GM10847 (cell line): ENCODE results near the gene NR2F6.

Experiments
- POLR2A ChIP-seq: IDR thresholded peaks from 2 replicates; pipeline ENCODE4 v1.6.1; 2011; ENCODE audit not compliant: insufficient read length; ENCODE audit errors: extremely low read depth

The NR2F6 gene

DNA sequence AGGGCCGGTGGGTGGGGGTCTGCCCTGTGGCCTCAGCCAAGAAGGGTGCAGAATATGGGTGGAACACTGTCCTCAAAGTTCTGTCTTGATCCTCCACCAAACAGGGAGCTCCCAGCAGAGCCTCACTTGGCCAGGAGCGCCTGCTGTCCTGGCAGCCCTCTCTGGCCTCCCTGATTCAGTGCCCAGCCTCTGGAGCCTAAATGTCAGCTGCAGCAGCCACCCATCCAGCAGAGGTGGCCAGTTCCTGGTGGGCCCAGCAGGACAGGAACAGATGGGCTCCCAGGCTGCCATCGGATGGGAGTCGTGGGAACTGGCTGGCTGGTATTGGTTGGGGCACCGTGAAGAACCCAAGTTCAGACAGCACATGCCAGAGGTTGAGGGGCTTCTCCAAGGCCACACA, 32.4 kb downstream of the NR2F6 start:
- TF ChIP-seq POLR2A, result no peak

DNA sequence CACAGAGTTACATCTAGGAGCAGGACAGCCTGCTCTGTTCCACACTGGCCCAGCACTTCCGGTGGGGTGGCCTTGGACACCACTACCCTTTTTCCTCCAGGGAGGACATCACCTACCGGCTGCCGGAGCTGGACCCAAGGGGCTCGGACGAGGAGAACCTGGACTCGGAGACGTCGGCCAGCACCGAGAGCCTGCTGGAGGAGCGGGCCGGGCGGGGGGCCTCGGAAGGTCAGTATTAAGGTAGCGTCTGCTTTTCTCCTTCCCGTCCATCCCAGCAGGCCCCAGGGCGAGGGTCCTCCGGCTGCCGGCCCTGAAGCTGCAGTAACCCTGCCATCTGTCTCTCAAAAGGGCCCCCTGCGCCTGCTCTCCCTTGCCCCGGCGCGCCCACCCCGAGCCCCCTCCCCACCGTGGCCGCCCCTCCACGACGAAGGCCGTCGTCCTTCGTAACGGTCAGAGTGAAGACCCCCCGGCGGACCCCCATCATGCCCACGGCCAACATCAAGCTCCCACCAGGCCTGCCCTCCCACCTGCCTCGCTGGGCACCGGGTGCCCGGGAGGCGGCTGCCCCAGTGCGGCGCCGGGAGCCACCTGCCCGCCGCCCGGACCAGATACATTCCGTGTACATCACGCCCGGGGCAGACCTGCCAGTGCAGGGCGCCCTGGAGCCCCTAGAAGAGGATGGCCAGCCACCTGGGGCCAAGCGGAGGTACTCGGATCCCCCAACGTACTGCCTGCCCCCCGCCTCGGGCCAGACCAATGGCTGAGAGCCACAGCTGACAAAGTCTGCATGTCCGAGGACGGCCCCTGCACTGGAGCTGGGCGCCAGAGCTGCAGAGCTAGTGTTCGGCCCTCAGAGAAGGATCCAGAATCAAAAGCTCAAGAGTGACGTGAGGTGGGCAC, 33.9 kb downstream of the NR2F6 start:
- TF ChIP-seq POLR2A, result no peak

DNA sequence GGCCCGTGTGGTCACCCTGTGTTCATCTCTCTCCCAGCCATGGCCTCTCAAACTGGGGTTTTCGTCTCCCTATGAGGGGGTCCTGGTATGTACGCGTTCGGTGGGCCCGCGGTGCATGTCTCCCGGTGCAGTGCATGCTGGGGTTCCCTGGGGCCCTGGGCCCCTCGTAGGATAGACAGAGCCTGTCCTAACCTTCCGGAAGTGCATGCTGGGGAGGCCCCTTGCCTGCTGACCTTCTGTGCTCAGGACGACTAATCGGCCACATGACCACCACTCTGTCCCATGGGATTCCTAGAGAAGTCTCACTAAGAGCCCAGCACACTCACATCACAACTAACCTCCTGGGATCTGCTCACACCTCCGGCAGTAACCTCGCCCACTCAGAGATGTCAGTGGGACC, 35.4 kb downstream of the NR2F6 start:
- no peak for TF ChIP-seq POLR2A

DNA sequence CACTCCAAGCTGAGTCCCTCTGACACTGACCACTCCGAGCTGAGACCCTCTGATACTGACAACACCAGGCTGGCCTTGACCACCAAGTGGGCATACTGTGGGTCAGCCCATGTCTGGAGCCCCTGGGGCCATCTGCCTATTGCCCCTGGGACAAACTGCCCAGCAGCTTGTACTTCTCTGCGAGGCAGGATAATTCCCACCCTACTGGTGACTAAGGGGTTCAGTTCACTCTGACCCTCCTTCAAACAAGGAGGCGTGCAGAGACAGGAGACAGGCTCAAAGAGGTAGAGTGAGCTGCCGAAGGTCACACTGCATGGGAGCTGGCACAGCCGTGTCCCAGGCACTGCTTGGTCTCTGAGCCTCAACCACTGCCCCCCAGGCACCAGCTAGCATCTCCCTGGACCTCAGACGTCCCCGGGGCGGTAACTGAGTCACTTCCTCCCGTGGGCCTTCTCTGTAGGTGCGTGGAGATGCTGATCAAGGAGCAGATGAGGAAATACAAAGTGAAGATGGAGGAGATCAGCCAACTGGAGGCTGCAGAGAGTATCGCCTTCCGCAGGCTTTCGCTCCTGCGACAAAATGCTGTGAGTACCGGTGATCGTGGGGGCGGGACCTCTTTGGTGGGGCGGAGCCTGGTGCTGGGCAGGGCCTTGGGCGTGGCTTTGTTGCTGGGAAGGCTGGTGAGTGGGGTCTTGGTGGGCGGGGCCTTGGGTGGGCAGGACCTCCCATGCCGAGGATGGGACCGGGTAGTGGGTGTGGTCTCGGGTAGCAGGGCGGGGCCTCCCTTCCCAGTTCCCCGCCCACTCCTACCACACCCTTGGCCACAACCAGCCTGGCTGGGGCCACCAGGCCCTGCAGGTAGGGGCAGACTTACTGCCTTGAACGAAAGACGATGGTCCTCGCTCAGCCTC, 36.3 kb downstream of the NR2F6 start:
- no peak for TF ChIP-seq POLR2A

DNA sequence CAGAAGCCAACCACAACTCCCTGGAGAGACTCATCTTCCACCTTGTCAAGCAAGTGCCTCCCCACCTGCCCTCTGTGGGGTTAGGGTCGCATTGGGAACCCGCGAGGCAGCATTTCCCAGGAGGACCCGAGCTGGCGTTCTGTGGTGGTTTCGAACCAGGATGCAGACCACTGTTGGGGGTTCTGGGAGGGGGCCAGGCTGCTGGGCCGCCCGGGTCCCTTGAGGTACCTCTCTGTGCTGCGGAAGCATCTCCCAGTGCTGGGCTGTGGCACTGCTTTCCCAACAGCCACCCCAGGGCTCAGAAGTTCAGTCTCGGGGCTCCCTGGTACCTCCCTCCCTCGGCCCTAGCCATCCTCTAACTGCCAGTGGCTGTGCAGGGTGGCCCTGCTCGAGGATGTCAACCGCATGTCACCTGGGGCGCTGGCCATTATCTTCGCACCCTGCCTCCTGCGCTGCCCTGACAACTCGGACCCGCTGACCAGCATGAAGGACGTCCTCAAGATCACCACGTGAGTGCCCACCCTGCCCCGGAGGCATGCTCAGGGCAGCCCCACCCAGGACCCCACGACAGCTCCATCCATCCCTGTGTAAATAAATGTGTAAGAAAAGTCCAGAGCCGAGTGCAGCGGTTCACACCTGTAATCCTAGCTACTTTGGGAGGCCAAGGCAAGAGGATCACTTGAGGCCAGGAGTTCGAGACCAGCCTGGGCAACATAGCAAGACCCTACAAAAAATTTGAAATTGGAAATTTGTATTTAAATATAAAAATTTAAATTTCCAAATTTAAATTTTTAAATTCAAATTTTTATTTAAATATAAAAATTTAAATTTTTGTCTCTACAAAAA, 38.8 kb downstream of the NR2F6 start:
- no peak for TF ChIP-seq POLR2A

DNA sequence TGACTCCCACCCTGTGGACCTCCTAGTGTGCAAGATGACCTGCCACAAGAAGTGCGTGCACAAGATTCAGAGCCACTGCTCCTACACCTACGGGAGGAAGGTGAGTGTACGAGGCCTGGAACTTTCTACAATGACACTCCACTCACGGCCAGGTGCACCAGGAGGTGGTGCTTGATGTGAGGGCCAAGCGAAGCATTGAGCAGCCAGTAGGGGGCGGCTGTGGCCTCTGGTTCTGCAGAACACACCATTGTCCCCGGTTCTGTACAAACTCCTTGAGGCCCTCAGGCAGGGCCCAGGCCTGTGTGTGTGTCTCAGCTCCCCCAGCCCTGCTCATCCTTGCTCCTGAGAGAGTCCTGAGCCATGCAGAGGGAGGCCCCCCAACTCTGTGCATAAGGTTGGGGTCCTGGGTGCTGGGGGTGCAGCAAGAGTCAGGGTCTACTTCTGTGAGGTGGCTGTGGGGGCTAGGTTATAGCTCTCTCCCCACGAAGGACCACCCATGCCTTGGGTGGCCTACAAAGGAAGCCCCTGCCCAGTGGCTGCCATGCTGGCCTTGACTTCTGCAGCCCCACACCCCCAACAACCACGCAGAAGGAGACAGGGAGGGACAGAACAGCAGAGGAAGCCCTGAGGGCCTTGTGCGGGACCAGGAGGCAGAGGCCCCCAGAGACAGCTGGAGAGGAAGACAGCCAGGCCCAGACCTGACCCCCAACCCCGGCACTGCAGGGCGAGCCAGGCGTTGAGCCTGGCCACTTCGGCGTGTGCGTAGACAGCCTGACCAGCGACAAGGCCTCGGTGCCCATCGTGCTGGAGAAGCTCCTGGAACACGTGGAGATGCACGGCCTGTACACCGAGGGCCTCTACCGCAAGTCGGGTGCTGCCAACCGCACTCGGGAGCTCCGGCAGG, 40.2 kb downstream of the NR2F6 start:
- no peak for TF ChIP-seq POLR2A

DNA sequence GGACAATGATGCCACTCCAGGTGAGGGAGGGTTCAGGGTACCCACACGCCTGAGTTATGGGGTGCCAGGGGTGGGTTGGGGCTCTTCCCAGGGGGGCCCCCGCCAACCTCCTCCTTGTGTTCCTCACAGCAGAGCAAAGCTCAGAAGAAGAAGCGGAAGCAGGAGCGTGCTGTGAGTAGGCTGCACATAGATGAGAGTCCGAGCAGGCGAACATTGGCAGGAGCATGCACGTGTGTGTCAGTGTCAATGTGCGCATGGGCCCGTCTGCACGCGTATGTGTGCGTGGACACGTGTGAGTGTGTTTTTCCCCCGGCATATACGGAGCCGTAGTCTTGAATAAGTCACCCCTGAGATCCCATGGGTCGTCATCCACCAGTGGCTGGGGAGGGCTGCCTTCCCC, 43.0 kb downstream of the NR2F6 start:
- no peak for TF ChIP-seq POLR2A

DNA sequence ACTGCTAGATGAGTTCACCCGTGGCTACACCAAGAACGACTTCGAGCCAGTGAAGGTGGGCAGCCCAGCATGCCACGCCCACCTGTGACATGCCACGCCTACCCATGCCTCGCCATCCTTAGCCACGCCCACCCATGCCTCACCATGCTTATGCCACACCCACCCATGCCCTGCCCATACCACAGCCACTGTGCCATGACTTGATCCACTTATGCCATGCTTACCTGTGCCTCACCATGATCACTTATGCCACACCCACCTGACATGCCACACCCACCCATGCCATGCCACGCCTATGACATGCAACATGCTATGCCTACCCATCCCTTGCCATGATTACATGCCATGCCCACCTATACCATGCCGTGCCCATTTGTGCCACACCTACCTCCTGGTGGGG, 43.5 kb downstream of the NR2F6 start:
- TF ChIP-seq POLR2A, result no peak

DNA sequence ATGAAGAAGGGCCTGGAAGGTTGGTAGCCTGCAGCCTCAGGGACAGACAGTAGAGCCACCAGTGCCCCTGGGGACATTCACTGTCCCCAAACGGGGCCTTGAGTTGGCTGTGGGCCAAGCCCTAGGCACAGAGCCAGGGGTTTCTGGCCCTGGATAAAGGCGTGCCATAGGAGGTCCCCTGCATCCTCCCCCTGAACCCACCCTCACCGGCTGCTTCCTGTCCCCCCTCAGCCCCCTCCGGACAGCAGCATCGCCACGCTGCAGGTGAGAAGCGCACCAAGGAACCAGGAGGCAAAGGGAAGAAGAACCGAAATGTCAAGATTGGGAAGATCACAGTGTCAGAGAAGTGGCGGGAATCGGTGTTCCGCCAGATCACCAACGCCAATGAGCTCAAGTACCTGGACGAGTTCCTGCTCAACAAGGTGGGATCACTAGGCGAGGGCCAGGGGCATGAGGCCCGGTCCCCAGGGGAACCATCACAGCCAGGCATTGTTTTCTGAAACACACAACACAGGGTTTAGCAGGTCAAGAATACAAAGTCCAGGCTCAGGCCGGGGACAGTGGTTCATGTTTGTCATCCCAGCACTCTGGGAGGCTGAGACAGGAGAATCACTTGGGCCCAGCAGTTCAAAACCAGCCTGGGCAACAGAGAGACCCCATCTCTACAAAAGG, 45.2 kb downstream of the NR2F6 start:
- no peak for TF ChIP-seq POLR2A

DNA sequence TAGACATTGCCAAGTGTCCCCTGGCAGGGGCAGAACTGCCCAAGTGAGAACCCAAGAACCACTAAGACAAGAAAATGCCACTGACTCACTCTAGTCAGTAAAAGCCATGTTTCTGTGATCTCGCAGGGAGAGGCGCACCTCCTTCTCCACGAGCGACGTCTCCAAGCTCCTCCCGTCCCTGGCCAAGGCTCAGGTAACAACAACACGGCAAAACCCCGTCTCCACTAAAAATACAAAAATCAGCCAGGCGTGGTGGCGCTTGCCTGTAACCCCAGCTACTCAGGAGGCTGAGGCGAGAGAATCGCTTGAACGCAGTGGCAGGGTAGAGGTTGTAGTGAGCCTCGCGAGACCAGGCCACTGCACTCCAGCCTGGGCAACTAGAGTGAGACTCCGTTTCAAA, 48.1 kb downstream of the NR2F6 start:
- TF ChIP-seq POLR2A, result no peak

DNA sequence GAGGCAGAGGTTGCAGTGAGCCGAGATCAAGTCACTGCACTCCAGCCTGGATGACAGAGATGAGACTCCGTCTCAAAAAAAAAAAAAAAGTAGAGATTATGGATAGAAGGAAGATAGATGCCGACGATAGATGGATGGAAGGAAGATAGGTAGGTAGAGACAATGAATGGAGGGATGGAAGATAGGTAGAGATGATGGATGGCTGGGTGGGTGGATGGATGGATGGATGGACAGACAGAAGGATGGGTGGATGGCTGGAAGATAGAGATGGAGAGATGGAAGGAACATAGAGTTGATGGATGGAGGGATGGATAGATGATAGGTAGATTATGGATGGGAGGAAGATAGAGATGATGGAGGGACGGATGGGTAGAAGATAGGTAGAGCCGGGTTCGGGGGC, 49.1 kb downstream of the NR2F6 start:
- TF ChIP-seq POLR2A, result no peak

DNA sequence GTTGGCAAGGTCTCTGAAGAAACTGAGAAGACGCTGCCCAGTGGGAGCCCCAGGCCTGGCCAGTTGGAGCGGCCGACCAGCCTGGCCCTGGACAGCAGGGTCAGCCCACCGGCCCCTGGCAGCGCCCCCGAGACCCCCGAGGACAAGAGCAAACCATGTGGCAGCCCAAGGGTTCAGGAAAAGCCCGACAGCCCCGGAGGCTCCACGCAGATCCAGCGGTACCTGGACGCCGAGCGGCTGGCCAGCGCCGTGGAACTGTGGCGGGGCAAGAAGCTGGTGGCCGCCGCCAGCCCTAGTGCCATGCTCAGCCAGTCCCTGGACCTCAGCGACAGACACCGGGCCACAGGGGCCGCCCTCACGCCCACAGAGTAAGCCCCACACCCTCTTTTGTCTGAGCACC, 50.6 kb downstream of the NR2F6 start:
- TF ChIP-seq POLR2A, result no peak

DNA sequence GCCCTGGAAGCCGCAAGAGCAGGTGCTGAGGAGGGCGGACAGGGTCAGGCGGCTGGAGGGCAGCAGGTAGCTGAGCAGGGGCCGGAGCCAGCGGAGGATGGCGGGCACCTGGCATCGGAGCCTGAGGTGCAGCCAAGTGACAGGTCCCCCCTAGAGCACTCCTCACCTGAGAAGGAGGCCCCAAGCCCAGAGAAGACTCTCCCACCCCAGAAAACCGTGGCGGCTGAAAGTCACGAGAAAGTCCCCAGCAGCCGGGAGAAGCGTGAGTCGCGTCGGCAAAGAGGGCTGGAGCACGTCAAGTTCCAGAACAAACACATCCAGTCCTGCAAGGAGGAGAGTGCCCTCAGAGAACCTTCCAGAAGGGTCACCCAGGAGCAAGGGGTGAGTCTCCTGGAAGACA, 51.1 kb downstream of the NR2F6 start:
- TF ChIP-seq POLR2A, result no peak

DNA sequence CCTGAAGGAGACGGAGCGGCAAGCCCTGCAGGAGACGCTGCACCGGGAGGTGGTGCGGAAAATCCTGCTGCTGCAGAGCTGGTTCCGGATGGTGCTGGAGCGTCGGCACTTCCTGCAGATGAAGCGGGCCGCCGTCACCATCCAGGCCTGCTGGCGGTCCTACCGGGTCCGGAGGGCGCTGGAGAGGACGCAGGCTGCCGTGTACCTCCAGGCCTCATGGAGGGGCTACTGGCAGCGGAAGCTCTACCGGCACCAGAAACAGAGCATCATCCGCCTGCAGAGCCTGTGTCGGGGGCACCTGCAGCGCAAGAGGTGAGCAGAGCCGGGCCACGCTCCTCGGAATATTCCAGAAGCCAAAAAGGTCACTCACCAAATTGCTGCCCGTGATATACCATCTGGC, 53.0 kb downstream of the NR2F6 start:
- no peak for TF ChIP-seq POLR2A

DNA sequence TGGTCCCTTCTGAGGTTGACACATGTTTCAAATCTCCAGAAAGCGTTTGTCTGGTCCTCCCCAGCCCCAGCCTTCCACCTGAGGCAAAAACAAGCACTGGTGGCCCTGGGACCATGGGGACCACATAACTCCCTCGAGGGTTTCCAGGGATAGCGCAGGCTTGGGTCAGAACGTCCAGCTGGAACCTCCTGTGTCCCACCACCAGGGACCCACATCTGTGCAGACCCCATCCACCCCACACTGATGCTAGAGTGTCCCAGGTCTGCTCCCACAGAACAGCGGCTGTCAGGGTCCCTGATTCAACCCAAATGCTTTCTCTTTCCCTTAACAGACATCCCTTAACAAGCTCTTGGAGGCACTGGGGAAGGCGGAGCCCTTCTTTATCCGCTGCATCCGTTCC, 60.1 kb downstream of the NR2F6 start:
- TF ChIP-seq POLR2A, result no peak
